NCI-H526 (cell line): ENCODE results near the gene CDCA7.
A peak's percentile ranks its signal among the peaks of the same experiment; 100 is the strongest.
"Not testable (repeated sequence)": the region's sequence is repeated elsewhere in the genome, so short reads cannot be mapped to it uniquely, and the experiment has no call there.

Experiments used
- DNase-seq, 2 experiments: peaks; one replicate each; lab custom pipeline; 2025; lab: John Stamatoyannopoulos, UW

CDCA7 gene

DNA sequence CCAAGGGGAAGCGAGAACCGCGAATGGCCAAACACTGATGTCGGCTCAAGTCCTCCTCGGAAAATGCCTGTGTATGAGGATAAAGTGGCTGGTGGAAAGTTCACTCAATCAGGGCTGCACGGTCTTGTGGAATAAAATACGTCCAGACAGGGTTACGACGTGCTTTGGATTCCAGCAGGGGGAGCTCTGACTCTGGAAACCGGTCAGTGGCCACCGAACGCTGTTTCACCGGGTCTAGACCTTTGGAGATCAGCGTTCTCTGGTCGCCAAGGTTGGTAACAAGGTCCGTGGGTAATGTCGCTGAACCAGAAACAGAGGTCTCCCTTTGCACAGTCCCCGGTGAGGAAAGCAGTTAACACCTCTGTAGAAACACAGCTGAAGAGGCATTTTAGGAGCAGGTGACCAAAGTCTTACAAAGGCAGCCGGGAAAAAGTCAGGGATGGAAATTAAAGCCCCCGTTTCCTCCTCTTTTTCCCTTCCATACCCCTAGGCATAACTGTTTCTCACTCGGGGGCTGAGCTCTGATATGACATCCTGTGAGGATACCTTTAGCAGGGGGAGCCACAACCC lies 47.8 kb downstream of the CDCA7 start:
- peak; percentile 77 to 95 for DNase-seq

DNA sequence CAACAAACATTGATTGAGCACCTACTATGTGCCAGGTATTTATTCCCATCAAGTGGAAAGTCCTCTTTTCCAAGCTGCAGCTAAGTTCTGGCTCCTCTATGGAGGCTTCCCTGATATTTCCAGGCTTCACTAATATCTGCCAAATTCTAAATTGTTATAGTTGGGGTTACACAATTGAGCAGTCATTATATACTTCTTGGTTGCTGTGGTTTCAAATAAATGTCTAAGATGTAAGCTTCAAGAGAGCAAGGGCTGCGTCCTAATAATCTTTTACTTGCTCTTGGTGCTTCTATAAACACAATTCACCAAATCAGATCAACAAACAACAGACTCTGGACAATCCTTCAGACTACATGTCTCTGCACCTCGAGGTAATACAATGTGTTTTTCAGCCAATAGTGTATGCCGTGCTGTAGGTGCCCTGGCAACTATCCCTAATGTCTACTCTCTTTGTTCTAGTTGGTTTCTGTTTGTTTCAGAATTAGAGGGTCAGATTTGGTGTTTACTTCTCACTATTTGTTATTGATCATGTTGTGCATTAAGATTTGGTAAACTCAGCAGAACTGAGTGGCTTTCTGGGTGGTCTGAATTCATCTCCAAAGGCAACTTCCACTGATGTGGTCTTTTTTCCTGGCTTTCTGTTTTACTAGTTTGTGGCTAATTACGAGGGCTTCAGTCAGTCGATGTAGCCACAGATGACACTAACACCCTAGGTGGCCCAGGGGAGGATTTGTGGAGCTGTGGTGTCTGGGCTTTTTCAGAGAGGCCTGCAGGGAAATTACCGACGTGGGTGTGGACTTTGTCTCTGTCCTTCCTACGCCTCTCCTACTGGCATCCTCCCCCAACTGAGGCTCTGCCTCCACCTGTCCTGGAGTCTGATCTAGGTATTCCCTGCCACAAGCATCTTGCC lies 50.4 kb downstream of the CDCA7 start:
- no peak for DNase-seq

DNA sequence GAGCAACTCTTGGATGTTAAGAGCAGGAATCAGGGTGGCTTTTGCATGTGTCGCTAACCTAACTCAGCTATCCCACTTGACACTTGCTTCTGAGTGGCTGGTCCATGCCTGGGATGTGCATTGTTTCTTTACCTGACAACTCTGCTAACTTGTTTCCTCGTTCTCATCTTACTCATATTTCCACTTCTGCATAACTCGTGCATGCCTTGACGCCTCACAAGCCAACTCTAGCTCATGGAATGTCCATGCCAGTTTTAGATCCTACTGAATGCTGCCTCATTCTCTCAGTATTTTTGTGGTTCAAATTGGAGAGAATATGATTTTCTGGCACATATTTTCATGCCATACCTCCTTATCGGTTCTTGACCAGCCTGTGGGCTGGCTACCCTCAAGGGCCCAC lies 52.5 kb downstream of the CDCA7 start:
- DNase-seq, result no peak

DNA sequence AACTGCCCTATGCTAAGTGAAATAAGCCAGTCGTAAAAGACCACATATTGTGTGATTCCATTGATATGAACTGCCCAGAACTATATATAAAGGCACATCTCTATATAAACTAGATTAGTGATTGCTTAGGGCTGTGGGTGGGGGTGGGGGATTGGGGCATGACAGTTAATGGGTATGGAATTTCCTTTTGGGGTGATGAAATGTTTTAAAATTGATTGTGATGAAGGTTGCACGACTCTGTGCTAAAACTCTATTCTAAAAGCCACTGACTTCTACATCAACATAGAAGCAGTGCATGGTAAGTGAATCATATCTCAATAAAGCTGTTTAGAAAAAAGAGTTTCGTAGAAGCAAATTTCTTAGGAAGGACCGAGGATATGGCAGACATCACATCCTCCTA lies 53.0 kb downstream of the CDCA7 start:
- DNase-seq, result no peak

DNA sequence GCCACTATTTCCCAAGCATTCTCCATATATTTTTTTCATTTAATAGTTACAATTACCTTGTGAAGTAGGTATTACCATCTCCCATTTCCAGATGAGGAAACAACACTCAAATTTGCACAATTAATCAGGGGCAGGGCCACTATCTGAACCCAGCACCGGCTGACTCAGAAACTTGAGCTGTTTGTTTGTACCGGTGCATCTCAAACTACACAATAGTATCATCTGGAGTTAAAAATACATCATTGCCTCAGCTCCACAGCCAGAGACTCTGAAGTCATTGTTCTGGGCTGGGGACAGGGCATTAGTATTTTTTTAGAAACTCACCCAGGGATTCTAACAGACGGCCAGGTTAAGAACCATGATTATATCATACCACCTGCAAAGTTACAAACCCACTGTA lies 55.9 kb downstream of the CDCA7 start:
- no peak for DNase-seq

DNA sequence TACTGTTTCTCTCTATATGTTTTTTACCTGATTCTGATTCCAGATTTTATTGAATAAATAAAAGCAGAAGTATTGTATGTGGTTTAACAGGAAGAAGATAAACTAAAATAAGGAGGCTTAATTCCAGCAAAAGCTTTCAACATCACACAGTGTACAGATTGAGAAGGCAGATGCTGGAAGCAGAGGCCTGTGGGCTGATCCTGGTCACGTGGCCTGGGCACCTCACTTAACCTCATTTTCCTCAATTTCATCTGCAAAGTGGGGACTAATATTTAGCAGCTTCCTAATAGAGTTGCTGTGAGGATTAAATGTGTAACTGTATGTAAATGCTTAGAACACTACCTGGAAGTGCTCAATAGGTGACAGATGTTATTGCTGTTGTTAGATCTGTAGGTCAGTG lies 58.0 kb downstream of the CDCA7 start:
- DNase-seq, result no peak

DNA sequence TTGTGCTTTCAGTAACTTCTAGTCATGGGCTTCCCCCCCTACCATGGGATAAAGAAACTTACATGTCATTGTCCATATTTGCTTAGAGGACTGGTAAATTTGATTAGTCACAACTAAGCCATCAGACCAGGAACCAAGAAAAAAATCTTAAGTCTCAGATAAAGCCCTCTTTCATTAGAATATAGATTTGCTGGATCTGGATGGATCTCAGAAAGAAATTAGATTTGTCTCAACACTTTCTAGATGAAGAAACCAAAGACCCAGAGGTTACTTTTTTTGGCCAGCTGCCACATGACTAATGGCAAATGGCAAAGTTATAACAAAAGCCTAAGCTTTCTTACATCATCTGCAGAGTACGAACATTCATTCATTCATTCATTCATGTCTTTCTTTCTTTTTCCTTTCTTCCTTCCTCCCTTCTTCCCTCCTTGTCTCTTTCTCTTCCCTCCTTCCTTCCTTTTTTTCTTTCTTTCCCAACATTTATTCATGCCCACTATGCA lies 60.2 kb downstream of the CDCA7 start:
- no peak for DNase-seq

DNA sequence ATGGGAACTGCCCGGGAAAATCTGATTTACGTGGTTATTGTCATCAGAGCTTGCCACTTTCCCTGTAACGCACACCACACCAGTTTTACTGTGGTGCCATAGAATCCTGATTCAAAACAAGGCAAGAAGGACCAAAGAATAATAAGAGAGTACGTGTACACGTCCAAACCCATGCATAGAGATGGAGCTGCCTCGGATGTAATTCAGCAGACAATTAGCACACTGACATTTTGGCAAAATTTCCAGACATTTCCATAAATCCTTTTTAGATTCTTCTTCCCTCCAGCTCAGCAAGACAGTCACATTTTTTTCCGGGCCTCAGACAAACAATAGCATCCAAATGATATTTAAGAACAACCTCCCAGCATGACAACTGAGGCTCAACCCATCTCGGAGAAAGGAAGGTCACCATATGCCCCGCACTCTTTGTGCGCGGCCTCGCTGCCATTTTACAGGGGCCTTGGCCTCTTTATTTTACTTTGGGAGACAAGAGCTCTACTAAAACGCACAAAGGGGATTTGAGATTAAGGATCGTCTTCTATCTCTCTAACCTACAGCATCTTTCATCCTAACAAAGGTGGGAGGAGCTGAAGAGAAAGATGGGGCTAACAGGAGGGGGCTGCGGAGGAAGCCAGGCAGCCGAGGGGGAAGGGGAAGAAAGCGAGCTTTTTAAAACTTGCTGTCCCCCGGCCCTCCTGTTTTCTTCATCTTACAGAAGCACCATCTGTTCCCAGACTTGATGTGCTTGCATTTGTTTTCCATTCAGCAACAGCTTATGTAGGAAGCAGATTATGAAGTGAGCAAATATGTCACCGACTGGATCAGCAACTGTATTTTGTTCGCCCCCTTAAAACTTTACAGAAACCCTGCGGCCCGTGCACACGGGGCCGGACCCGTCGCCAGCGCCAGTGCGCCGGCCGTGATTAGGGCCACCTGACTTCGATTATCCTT lies 61.0 kb downstream of the CDCA7 start:
- DNase-seq, result no peak

DNA sequence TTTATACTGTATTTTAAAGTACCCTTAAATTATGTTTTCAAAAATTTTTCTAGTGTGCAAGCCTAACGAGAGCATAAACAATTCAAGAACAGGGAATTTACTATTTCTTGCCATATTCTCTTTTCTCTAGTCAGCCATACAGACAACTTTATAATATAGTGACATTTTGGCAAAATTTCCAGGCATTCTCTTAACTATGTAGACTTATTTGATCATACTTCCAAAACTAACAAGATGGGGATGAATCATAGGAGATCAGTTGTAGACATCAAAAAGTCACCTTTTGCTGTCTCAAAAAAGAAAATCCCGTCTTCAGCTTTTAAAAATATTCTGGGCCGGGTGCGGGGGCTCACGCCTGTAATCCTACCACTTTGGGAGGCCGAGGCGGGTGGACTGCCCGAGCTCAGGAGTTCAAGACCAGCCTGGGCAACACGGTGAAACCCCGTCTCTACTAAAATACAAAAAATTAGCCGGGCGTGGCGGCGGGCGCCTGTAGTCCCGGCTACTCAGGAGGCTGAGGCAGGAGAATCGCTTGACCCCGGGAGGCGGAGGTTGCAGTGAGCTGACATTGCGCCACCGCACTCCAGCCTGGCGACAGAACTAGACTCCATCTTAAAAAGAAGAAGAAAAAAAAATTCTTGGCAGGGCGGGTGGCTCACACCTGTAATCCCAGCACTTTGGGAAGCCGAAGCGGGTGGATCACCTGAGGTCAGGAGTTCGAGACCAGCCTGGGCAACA lies 61.9 kb downstream of the CDCA7 start:
- not testable (repeated sequence) for DNase-seq

DNA sequence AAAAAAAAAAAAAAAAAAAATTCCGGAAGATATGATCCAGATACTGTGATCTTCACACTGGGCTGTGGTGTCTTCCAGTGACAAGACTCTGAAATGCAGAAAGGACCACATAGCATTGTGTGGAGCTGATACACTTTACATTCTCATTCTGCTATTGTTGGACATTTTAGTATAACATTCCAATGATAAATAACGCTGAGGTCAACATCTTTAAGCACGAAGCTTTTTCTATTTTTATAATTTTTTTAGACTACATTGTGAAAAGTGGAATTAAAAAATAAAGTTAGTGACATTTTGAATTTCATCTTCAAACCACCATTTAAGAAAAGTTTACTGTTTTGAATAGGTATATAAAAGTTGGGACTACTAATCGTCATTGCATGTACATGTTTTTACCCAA lies 62.7 kb downstream of the CDCA7 start:
- no peak for DNase-seq

DNA sequence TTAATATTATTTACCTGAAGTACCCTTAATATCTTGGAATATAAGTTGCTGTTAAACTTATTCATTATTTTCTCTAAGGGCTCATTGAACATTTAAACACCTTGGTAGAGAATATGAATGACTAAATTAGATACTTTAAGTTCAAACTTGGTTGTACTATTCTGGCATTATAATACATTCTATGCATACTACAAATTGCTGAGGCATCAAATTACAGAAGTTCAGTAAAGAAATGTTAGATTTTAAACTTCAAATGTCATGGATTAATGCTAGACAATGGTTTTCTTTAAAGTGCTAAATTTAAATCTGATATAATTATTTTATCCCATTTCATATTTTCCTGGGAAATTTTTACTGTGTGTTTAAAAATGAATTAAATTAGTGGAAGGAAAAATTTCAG lies 63.1 kb downstream of the CDCA7 start:
- DNase-seq, result no peak
